ENCODE measurements around the gene TEX19. TPM values are rescaled to one million over a fixed set of nuclear protein-coding genes. Genes with fewer than 3 reads are reported as not detected.
"Not testable (repeated sequence)": the region's sequence is repeated elsewhere in the genome, so short reads cannot be mapped to it uniquely, and the experiment has no call there.

Gene TEX19
- polyA plus RNA-seq, 1 experiment, result 0.04 TPM

DNA sequence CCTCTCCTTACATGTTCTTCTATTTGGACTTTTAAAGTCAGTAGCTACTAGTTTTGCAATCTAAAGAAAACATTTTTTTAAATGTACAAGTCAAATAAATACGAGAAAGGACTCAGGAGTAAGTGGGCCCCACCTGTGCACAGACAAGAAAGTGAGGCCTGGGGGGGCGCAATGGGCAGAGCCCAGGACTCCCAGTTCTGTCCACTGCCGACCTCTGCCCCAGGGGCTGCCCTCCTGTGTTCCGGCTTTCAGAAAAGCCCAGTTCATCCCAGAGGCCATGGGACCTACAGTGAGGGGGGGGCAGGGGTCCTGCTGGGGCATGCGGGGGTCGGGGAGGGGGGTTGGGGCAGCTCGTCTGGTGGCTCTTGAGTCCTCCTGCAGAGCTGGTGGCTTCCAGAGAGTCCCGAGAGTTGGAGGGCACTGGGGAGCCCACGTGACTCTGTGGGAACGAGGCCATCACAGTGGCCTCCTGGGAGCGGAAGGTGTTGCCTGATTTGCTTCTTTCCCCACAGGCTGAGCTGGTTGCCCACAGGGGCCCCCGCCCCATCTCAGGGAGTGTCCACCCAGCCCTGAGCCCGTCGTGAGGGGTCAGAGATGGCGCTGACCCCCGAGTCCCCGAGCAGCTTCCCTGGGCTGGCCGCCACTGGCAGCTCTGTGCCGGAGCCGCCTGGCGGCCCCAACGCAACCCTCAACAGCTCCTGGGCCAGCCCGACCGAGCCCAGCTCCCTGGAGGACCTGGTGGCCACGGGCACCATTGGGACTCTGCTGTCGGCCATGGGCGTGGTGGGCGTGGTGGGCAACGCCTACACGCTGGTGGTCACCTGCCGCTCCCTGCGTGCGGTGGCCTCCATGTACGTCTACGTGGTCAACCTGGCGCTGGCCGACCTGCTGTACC is 14.9 kb downstream of the TEX19 start:
- TF ChIP-seq, protein P1, sequence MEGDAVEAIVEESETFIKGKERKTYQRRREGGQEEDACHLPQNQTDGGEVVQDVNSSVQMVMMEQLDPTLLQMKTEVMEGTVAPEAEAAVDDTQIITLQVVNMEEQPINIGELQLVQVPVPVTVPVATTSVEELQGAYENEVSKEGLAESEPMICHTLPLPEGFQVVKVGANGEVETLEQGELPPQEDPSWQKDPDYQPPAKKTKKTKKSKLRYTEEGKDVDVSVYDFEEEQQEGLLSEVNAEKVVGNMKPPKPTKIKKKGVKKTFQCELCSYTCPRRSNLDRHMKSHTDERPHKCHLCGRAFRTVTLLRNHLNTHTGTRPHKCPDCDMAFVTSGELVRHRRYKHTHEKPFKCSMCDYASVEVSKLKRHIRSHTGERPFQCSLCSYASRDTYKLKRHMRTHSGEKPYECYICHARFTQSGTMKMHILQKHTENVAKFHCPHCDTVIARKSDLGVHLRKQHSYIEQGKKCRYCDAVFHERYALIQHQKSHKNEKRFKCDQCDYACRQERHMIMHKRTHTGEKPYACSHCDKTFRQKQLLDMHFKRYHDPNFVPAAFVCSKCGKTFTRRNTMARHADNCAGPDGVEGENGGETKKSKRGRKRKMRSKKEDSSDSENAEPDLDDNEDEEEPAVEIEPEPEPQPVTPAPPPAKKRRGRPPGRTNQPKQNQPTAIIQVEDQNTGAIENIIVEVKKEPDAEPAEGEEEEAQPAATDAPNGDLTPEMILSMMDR (IDR thresholded peaks at IDR 0.05; ENCODE audit: low read depth, low read length), result no peak
- CTCF ChIA-PET, result interaction anchor here (0.6 kb wide), 1 partner anchor 136 kb away, joined by 3 read pairs; no protein-coding TSS in a partner anchor
- Histone ChIP-seq H3K27ac (ENCODE audit: low read depth, low read length) (no peak overlapping the region), H3K4me3 (ENCODE audit: low read depth, low read length) (no peak overlapping the region), H3K27me3 (ENCODE audit: control insufficient read depth, insufficient read depth, low read length) (peaks cover 63% of the 10 kb centered on the region), H3K9me3 (ENCODE audit: control insufficient read depth, insufficient read depth, low read length) (peaks cover 4% of the 10 kb centered on the region; the same call in 1 of the 2 replicates)
- POLR2A ChIA-PET, result no interaction called here
- no peak for DNase-seq (ENCODE audit: low read depth, low spot score)

DNA sequence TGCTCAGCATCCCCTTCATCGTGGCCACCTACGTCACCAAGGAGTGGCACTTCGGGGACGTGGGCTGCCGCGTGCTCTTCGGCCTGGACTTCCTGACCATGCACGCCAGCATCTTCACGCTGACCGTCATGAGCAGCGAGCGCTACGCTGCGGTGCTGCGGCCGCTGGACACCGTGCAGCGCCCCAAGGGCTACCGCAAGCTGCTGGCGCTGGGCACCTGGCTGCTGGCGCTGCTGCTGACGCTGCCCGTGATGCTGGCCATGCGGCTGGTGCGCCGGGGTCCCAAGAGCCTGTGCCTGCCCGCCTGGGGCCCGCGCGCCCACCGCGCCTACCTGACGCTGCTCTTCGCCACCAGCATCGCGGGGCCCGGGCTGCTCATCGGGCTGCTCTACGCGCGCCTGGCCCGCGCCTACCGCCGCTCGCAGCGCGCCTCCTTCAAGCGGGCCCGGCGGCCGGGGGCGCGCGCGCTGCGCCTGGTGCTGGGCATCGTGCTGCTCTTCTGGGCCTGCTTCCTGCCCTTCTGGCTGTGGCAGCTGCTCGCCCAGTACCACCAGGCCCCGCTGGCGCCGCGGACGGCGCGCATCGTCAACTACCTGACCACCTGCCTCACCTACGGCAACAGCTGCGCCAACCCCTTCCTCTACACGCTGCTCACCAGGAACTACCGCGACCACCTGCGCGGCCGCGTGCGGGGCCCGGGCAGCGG is 15.7 kb downstream of the TEX19 start:
- ChIA-PET POLR2A (no interaction called here), CTCF (no interaction called here)
- no peak overlapping the region for H3K27ac ChIP-seq (ENCODE audit: low read depth, low read length)
- H3K9me3 ChIP-seq (ENCODE audit: control insufficient read depth, insufficient read depth, low read length), result peaks cover 4% of the 10 kb centered on the region; the same call in 1 of the 2 replicates
- H3K27me3 ChIP-seq (ENCODE audit: control insufficient read depth, insufficient read depth, low read length), result peaks cover 60% of the 10 kb centered on the region
- H3K4me3 ChIP-seq (ENCODE audit: low read depth, low read length), result no peak overlapping the region
- no peak for DNase-seq (ENCODE audit: low read depth, low spot score)
- TF ChIP-seq, protein P1 (IDR thresholded peaks at IDR 0.05; ENCODE audit: low read depth, low read length), result no peak

DNA sequence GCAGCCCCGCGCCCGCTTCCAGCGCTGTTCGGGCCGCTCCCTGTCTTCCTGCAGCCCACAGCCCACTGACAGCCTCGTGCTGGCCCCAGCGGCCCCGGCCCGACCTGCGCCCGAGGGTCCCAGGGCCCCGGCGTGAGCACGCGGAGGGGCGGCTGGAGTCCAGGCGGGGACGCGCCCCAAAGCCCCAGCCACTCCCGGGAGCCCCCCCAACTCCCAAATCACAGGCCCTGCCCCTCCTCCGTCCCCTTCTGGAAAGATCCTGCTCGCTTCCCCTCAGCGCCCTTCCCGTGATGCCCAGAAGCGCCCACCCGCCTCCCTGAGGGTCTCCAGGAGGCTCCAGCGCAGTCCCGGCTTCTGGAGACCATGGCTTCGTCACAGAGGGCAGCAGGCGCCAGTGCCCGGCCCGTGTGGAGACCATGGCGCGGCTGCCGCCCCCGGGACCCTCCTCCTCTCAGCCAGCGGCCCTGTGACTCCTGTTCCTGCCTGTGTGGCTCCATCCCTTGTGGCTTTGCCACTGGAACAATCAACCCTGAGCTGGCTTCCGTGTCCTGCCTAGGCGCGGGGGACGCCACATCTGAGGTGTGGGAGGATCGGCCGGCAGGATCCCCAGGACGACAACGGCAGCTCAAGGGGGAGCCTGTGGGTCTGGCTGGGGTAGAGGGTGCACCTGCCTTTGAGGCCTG is 16.5 kb downstream of the TEX19 start:
- Histone ChIP-seq H3K27ac (ENCODE audit: low read depth, low read length) (no peak overlapping the region), H3K4me3 (ENCODE audit: low read depth, low read length) (no peak overlapping the region), H3K9me3 (ENCODE audit: control insufficient read depth, insufficient read depth, low read length) (peaks cover 4% of the 10 kb centered on the region; the same call in 1 of the 2 replicates), H3K27me3 (ENCODE audit: control insufficient read depth, insufficient read depth, low read length) (peaks cover 56% of the 10 kb centered on the region)
- POLR2A ChIA-PET, result interaction anchor here (0.6 kb wide), 1 partner anchor 122 kb away, joined by 11 read pairs; no protein-coding TSS in a partner anchor
- CTCF ChIA-PET, result no interaction called here
- TF ChIP-seq, protein P1 (IDR thresholded peaks at IDR 0.05; ENCODE audit: low read depth, low read length), result no peak
- DNase-seq (ENCODE audit: low read depth, low spot score), result no peak

DNA sequence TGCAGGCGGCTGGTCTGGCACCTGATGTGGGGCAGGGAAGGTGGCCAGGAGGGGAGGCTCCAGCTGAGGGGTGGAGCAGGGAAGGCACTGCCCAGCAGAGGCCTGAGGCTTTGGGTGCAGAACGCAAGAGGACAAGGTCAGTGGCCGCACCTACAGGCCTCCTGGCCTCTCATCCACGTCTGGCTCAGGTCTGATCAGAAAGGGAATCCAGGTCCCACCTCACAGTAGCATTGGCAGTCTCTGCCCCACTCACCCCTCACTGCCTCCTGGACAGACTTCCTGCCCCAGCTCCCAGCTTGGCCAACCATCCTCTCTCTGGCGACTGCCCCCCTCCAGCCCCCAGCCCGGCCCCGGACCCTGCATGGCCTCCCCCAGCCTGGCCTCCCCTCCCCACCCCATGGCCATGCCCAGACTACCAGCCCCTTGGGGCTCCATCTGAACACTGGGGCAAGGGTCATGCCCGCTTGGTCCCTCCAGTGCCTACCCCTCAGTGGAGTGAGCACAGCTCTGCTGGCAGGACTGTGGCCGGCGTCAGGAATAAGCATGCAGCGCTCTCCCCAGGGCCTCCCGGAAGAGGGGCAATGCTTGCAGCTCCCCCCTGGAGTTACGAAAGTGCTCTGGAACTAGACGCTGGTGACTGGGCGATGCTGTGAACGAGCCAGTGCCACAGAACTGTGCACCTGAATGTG is 17.1 kb downstream of the TEX19 start:
- TF ChIP-seq, protein P1 (IDR thresholded peaks at IDR 0.05; ENCODE audit: low read depth, low read length), result no peak
- Histone ChIP-seq H3K4me3 (ENCODE audit: low read depth, low read length) (no peak overlapping the region), H3K9me3 (ENCODE audit: control insufficient read depth, insufficient read depth, low read length) (peaks cover 2% of the 10 kb centered on the region; the same call in 1 of the 2 replicates), H3K27me3 (ENCODE audit: control insufficient read depth, insufficient read depth, low read length) (peaks cover 55% of the 10 kb centered on the region), H3K27ac (ENCODE audit: low read depth, low read length) (no peak overlapping the region)
- CTCF ChIA-PET, result no interaction called here
- POLR2A ChIA-PET, result interaction anchor here (0.6 kb wide), 1 partner anchor 122 kb away, joined by 11 read pairs; no protein-coding TSS in a partner anchor
- no peak for DNase-seq (ENCODE audit: low read depth, low spot score)

DNA sequence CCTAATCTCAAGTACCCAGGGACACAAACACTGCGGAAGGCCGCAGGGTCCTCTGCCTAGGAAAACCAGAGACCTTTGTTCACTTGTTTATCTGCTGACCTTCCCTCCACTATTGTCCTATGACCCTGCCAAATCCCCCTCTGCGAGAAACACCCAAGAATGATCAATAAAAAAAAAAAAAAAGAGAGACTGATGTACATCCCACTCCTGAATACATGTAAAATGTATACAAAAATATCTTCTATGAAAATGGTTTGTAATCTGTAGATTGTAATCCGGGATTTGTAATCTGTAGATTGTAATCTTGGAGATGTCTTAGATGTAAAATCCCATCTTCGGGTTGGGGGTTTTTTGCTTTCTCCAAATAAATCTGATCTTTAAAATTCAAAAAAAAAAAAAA is 18.2 kb downstream of the TEX19 start:
- DNase-seq (ENCODE audit: low read depth, low spot score); POLR2A ChIA-PET; CTCF ChIA-PET; H3K9me3 ChIP-seq (ENCODE audit: control insufficient read depth, insufficient read depth, low read length); H3K27ac ChIP-seq (ENCODE audit: low read depth, low read length); H3K4me3 ChIP-seq (ENCODE audit: low read depth, low read length): not testable (repeated sequence)
- H3K27me3 ChIP-seq (ENCODE audit: control insufficient read depth, insufficient read depth, low read length), result peaks cover 46% of the 10 kb centered on the region

All from AG04450 (cell line).